Left renal cortex interstitium (tissue), 4 donors: Measurements from ENCODE around the gene SAMD9. TPM values are rescaled to one million over a fixed set of nuclear protein-coding genes. Genes with fewer than 3 reads are reported as not detected.

Experiments used
- polyA plus RNA-seq, 4 donors: library from polyadenylated mRNA; unstranded; fragments of 120-200 nt; gene quantifications; one replicate each; pipeline ENCODE4 v1.2.1, GENCODE V29; 2013; ENCODE audit not compliant: insufficient read length in 4 of 4

Gene SAMD9
- polyA plus RNA-seq, 4 donors = 4.3 to 8.2 (median 5.8) TPM

Other genes with a start within 250 kb of the SAMD9 start
- 1 to 10 TPM; 2.3 to 5.1 (median 3.4) TPM for gene SAMD9L, start 30.4 kb upstream of the SAMD9 start, polyA plus RNA-seq
- gene HEPACAM2, start 108.5 kb upstream of the SAMD9 start, polyA plus RNA-seq = 1 to 10 TPM; 4.9 to 7.2 (median 5.8) TPM
- 10 to 100 TPM; 30.4 to 34.9 (median 32.5) TPM for gene VPS50, start 114.4 kb upstream of the SAMD9 start, polyA plus RNA-seq